H9 (cell line): ENCODE measurements around the gene ANHX. TPM values are rescaled to one million over a fixed set of nuclear protein-coding genes. Genes with fewer than 3 reads are reported as not detected.

Source experiments
- DNase-seq: peaks from one replicate; pipeline ENCODE4 v3.0.0-alpha.2; 2017
- H2AFZ ChIP-seq: one replicate; pipeline ENCODE4 v1.6.1; 2013; ENCODE audit warnings: mild to moderate bottlenecking, low read length, control low read depth, moderate library complexity
- H2AK5ac ChIP-seq: 2 replicates; pipeline ENCODE4 v1.6.1; 2013; ENCODE audit warnings: low read length, control low read depth, mixed read lengths; ENCODE audit not compliant: insufficient read length
- H2BK120ac ChIP-seq: one replicate; pipeline ENCODE4 v1.6.1; 2013; ENCODE audit warnings: low read depth, mild to moderate bottlenecking, low read length, control low read depth, inconsistent platforms; ENCODE audit not compliant: poor library complexity, severe bottlenecking
- H2BK12ac ChIP-seq: 2 replicates; pipeline ENCODE4 v1.6.1; 2013; ENCODE audit warnings: low read length, control low read depth, mixed read lengths, low read depth; ENCODE audit not compliant: insufficient read length
- H2BK15ac ChIP-seq: 2 replicates; pipeline ENCODE4 v1.6.1; 2013; ENCODE audit warnings: low read depth, low read length, control low read depth
- H2BK20ac ChIP-seq: one replicate; pipeline ENCODE4 v1.6.1; 2013; ENCODE audit warnings: low read depth, mild to moderate bottlenecking, low read length, control low read depth, inconsistent platforms; ENCODE audit not compliant: poor library complexity, severe bottlenecking
- H2BK5ac ChIP-seq: 2 replicates; pipeline ENCODE4 v1.6.1; 2013; ENCODE audit warnings: low read length, control low read depth, mixed read lengths; ENCODE audit not compliant: insufficient read length
- H3K14ac ChIP-seq: 2 replicates; pipeline ENCODE4 v1.6.1; 2013; ENCODE audit warnings: low read length, control low read depth; ENCODE audit not compliant: insufficient read depth
- H3K18ac ChIP-seq: 2 replicates; pipeline ENCODE4 v1.6.1; 2013; ENCODE audit warnings: low read depth, mild to moderate bottlenecking, mixed read lengths, low read length, control low read depth; ENCODE audit not compliant: insufficient read length
- H3K23ac ChIP-seq: 2 replicates; pipeline ENCODE4 v1.6.1; 2013; ENCODE audit warnings: low read length, control low read depth, mixed read lengths, low read depth; ENCODE audit not compliant: insufficient read length
- H3K23me2 ChIP-seq: 2 replicates; pipeline ENCODE4 v1.6.1; 2013; ENCODE audit warnings: low read depth, mild to moderate bottlenecking, mixed read lengths, low read length, control low read depth; ENCODE audit not compliant: insufficient read length, poor library complexity, severe bottlenecking
- H3K27ac ChIP-seq: 2 replicates; pipeline ENCODE4 v1.5.1; 2013; ENCODE audit warnings: low read length, control low read depth, mixed read lengths, low read depth; ENCODE audit not compliant: insufficient read length
- H3K27me3 ChIP-seq: 2 replicates; pipeline ENCODE4 v1.6.1; 2013; ENCODE audit warnings: low read length, control low read depth, inconsistent platforms; ENCODE audit not compliant: insufficient read depth
- H3K4ac ChIP-seq: 2 replicates; pipeline ENCODE4 v1.6.1; 2013; ENCODE audit warnings: low read depth, mild to moderate bottlenecking, control low read depth, inconsistent platforms, low read length, moderate library complexity
- H3K4me1 ChIP-seq: 2 replicates; pipeline ENCODE4 v1.6.1; 2013; ENCODE audit warnings: low read length, control low read depth, inconsistent platforms; ENCODE audit not compliant: insufficient read depth
- H3K4me2 ChIP-seq: 2 replicates; pipeline ENCODE4 v1.6.1; 2013; ENCODE audit warnings: low read length, control low read depth, mixed read lengths; ENCODE audit not compliant: insufficient read length, insufficient read depth
- H3K56ac ChIP-seq: 2 replicates; pipeline ENCODE4 v1.6.1; 2013; ENCODE audit warnings: low read depth, mild to moderate bottlenecking, mixed read lengths, low read length, control low read depth; ENCODE audit not compliant: insufficient read length
- H3K79me1 ChIP-seq: 2 replicates; pipeline ENCODE4 v1.6.1; 2013; ENCODE audit warnings: low read depth, mild to moderate bottlenecking, moderate library complexity, low read length, control low read depth, inconsistent platforms; ENCODE audit not compliant: insufficient read depth, poor library complexity, severe bottlenecking
- H3K79me2 ChIP-seq: 2 replicates; pipeline ENCODE4 v1.6.1; 2013; ENCODE audit warnings: low read length, control low read depth, inconsistent platforms; ENCODE audit not compliant: insufficient read depth
- H3K9ac ChIP-seq: 2 replicates; pipeline ENCODE4 v1.6.1; 2013; ENCODE audit warnings: low read length, control low read depth, mixed read lengths; ENCODE audit not compliant: insufficient read length; ENCODE audit errors: extremely low read depth
- H3K9me3 ChIP-seq: one replicate; pipeline ENCODE4 v1.6.1; 2013; ENCODE audit warnings: low read depth, low read length, inconsistent platforms; ENCODE audit not compliant: control insufficient read depth
- H3T11ph ChIP-seq: one replicate; pipeline ENCODE4 v1.6.1; 2013; ENCODE audit warnings: mild to moderate bottlenecking, low read length, control low read depth, inconsistent platforms
- H4K20me1 ChIP-seq: one replicate; pipeline ENCODE4 v1.6.1; 2013; ENCODE audit not compliant: control insufficient read depth, insufficient read length, insufficient read depth
- H4K5ac ChIP-seq: 2 replicates; pipeline ENCODE4 v1.6.1; 2013; ENCODE audit warnings: low read depth, mild to moderate bottlenecking, mixed read lengths, low read length, control low read depth; ENCODE audit not compliant: insufficient read length
- H4K8ac ChIP-seq: replicated peaks from 2 replicates; pipeline ENCODE4 v1.6.1; 2013; ENCODE audit warnings: low read length, control low read depth, mixed read lengths, low read depth; ENCODE audit not compliant: insufficient read length
- H4K91ac ChIP-seq: 2 replicates; pipeline ENCODE4 v1.6.1; 2013; ENCODE audit warnings: low read depth, mild to moderate bottlenecking, moderate library complexity, mixed read lengths, low read length, control low read depth; ENCODE audit not compliant: insufficient read length
- H3K27ac Mint-ChIP-seq, 3 experiments: 2 replicates in 2 of 3; 3 replicates in 1 of 3; pipeline ENCODE4 v1.8.0; 2020 to 2021; ENCODE audit warnings: mixed read lengths in 3 of 3, mild to moderate bottlenecking in 1 of 3, moderate library complexity in 1 of 3
- H3K27me3 Mint-ChIP-seq: 2 replicates; pipeline ENCODE4 v1.8.0; 2021; ENCODE audit warnings: low read depth, mild to moderate bottlenecking, moderate library complexity, mixed read lengths
- H3K36me3 Mint-ChIP-seq, 3 experiments: 2 replicates in 2 of 3; 3 replicates in 1 of 3; pipeline ENCODE4 v1.8.0; 2020 to 2021; ENCODE audit warnings: low read depth in 3 of 3, mixed read lengths in 3 of 3; ENCODE audit not compliant: insufficient read depth in 1 of 3
- H3K4me1 Mint-ChIP-seq, 2 experiments: 2 replicates each; pipeline ENCODE4 v1.8.0; 2020; ENCODE audit warnings: mixed read lengths in 2 of 2
- H3K4me3 Mint-ChIP-seq, 2 experiments: 2 replicates in 1 of 2; 3 replicates in 1 of 2; pipeline ENCODE4 v1.8.0; 2020 to 2021; ENCODE audit warnings: mild to moderate bottlenecking in 2 of 2, mixed read lengths in 2 of 2, moderate library complexity in 1 of 2
- H3K9me3 Mint-ChIP-seq, 2 experiments: 2 replicates in 1 of 2; 3 replicates in 1 of 2; pipeline ENCODE4 v1.8.0; 2020; ENCODE audit warnings: mild to moderate bottlenecking in 2 of 2, mixed read lengths in 2 of 2, moderate library complexity in 1 of 2
- WGBS: extraction: QIAGEN DNeasy Blood & Tissue Kit; methylation state at CpG from one replicate; pipeline ENCODE4 v1.1.7; 2013; ENCODE audit warnings: missing lambda C conversion rate, low lambda C conversion rate, mixed read lengths; ENCODE audit not compliant: insufficient read length; ENCODE audit errors: extremely low coverage; 5-methylcytosine and 5-hydroxymethylcytosine counted together
- total RNA-seq: library from RNA; stranded (reverse); gene quantifications from 2 replicates; pipeline ENCODE4 v1.2.1, GENCODE V29; 2021
- TF ChIP-seq, protein P1 (sequence below): fragments of 200-600 bp; sonication (generic); conservative IDR thresholded peaks from 3 replicates; pipeline ENCODE4 v1.8.0; 2021; ENCODE audit warnings: antibody characterized with exemption, mild to moderate bottlenecking

Gene ANHX
- total RNA-seq, 1 experiment from 2014 or later, result not detected

DNA sequence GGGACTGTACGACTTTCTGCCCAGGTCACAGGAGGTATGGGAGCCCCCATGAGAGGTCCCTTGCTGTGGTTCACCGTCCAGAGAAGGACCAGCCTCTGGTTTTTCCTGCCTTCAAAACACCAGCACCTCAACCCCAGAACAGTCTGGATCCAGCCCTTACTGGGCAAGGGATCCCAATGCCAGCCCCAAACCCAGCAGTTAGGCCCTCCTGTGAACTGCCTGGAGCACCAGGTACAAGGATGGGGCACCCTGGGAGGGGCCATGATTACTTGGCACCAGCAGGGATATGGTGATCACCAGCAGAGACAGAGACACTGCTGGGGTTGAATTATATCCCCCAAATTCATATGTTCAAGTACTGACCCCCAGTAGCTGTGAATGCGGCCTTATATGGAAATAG is 20.0 kb downstream of the ANHX start:
- Histone ChIP-seq H3K4ac (no peak overlapping the region), H4K5ac (no peak overlapping the region), H4K20me1 (no peaks in the 10 kb centered on the region), H3K56ac (no peak overlapping the region), H2BK15ac (no peak overlapping the region), H3K18ac (no peak overlapping the region), H3K27ac (no peak overlapping the region), H2BK12ac (no peak overlapping the region), H2BK120ac (no peak overlapping the region), H2BK5ac (no peak overlapping the region), H3K14ac (no peak overlapping the region), H3K4me1 (no peaks in the 10 kb centered on the region), H3K23ac (no peak overlapping the region), H2AFZ (no peak overlapping the region), H3K9ac (no peak overlapping the region), H3K9me3 (peaks cover 84% of the 10 kb centered on the region), H3K4me2 (no peak overlapping the region), H3K79me1 (no peaks in the 10 kb centered on the region), H2AK5ac (no peak overlapping the region), H3K27me3 (no peaks in the 10 kb centered on the region), H2BK20ac (no peak overlapping the region), H4K8ac (no peak overlapping the region), H3K79me2 (no peaks in the 10 kb centered on the region), H4K91ac (no peak overlapping the region), H3K23me2 (no peaks in the 10 kb centered on the region), H3T11ph (no peak overlapping the region)
- no CpG with 5 or more reads among the region's 3 CpGs for WGBS
- DNase-seq, result no peak
- Mint-ChIP-seq H3K27ac (no peak overlapping the region), H3K4me1 (no peaks in the 10 kb centered on the region), H3K9me3 (peaks cover 92 to 95% of the 10 kb centered on the region in 2 experiments), H3K4me3 (no peak overlapping the region), H3K36me3 (peaks cover 15 to 31% (median 24%) of the 10 kb centered on the region in 3 experiments; a peak in 6 of 7 replicates), H3K27me3 (peaks cover 6% of the 10 kb centered on the region)
- TF ChIP-seq, protein P1, sequence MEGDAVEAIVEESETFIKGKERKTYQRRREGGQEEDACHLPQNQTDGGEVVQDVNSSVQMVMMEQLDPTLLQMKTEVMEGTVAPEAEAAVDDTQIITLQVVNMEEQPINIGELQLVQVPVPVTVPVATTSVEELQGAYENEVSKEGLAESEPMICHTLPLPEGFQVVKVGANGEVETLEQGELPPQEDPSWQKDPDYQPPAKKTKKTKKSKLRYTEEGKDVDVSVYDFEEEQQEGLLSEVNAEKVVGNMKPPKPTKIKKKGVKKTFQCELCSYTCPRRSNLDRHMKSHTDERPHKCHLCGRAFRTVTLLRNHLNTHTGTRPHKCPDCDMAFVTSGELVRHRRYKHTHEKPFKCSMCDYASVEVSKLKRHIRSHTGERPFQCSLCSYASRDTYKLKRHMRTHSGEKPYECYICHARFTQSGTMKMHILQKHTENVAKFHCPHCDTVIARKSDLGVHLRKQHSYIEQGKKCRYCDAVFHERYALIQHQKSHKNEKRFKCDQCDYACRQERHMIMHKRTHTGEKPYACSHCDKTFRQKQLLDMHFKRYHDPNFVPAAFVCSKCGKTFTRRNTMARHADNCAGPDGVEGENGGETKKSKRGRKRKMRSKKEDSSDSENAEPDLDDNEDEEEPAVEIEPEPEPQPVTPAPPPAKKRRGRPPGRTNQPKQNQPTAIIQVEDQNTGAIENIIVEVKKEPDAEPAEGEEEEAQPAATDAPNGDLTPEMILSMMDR, result no peak
